HL-60 (cell line): ENCODE results near the gene OTOF.

ENCODE experiments used
- DNase-seq, 2 experiments: peaks; one replicate each; pipeline ENCODE4 v3.0.0-alpha.2; 2010 to 2020; ENCODE audit warnings: low read depth in 1 of 2, low spot score in 1 of 2
- H3K27ac ChIP-seq: fragments of 250-450 bp; sonication (Bioruptor Pico); replicated peaks from 2 replicates; pipeline ENCODE4 v1.5.1; 2020; ENCODE audit warnings: mild to moderate bottlenecking, moderate library complexity
- H3K27me3 ChIP-seq: fragments of 250-450 bp; sonication (Bioruptor Pico); 2 replicates; pipeline ENCODE4 v1.5.1; 2021; ENCODE audit warnings: mild to moderate bottlenecking, moderate library complexity; ENCODE audit not compliant: insufficient read depth, poor library complexity, severe bottlenecking
- H3K4me3 ChIP-seq: replicated peaks from 2 replicates; pipeline ENCODE4 v1.5.1; 2011; ENCODE audit warnings: mild to moderate bottlenecking, control low read depth, low read length; ENCODE audit not compliant: insufficient read depth
- GABPA ChIP-seq: IDR thresholded peaks from 2 replicates; pipeline ENCODE4 v1.6.1; 2012; ENCODE audit warnings: low read depth
- POLR2AphosphoS5 ChIP-seq: IDR thresholded peaks from 2 replicates; pipeline ENCODE4 v1.6.1; 2012; ENCODE audit warnings: low read depth
- SPI1 ChIP-seq: IDR thresholded peaks from 2 replicates; pipeline ENCODE4 v1.6.1; 2012; ENCODE audit warnings: low read depth, mild to moderate bottlenecking, borderline replicate concordance
- TF ChIP-seq, protein P1 (sequence below): IDR thresholded peaks from 2 replicates; pipeline ENCODE4 v1.6.1; 2012; ENCODE audit warnings: low read depth; ENCODE audit not compliant: insufficient replicate concordance
- TF ChIP-seq, protein P2 (sequence below): IDR thresholded peaks from one replicate; pipeline ENCODE4 v1.5.1; 2011; ENCODE audit warnings: low read length, control low read depth, inconsistent platforms; ENCODE audit not compliant: insufficient read depth

OTOF gene

DNA sequence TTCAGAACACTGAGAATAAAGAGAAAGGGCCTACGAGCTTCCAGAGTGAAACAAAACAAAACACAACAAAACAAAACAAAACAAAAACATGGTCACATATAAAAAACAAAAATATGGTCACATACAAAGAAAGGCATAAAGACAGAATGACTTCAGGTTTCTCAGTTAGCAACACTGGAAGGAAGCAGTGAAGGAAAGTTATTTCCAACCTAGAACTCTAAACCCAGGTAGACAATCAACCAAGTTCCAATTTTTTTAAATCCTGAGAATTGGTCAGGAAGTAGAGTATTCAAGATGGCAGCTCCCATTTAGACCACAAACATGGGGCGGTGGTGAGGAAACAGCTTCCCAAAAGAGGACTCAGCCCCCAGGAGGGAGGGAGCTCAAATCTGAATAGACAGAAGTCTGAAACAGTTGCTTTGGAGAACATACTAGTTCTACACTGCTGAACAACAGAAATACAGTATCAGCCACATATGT, 67.1 kb downstream of the OTOF start:
- DNase-seq: peak in 1 of 2 experiments; percentile 39
- Histone ChIP-seq H3K27ac (peak overlapping the region; percentile 37), H3K4me3 (no peak overlapping the region), H3K27me3 (no peaks in the 10 kb centered on the region)
- TF ChIP-seq, protein P1, sequence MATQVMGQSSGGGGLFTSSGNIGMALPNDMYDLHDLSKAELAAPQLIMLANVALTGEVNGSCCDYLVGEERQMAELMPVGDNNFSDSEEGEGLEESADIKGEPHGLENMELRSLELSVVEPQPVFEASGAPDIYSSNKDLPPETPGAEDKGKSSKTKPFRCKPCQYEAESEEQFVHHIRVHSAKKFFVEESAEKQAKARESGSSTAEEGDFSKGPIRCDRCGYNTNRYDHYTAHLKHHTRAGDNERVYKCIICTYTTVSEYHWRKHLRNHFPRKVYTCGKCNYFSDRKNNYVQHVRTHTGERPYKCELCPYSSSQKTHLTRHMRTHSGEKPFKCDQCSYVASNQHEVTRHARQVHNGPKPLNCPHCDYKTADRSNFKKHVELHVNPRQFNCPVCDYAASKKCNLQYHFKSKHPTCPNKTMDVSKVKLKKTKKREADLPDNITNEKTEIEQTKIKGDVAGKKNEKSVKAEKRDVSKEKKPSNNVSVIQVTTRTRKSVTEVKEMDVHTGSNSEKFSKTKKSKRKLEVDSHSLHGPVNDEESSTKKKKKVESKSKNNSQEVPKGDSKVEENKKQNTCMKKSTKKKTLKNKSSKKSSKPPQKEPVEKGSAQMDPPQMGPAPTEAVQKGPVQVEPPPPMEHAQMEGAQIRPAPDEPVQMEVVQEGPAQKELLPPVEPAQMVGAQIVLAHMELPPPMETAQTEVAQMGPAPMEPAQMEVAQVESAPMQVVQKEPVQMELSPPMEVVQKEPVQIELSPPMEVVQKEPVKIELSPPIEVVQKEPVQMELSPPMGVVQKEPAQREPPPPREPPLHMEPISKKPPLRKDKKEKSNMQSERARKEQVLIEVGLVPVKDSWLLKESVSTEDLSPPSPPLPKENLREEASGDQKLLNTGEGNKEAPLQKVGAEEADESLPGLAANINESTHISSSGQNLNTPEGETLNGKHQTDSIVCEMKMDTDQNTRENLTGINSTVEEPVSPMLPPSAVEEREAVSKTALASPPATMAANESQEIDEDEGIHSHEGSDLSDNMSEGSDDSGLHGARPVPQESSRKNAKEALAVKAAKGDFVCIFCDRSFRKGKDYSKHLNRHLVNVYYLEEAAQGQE: no peak
- no peak for TF ChIP-seq POLR2AphosphoS5

DNA sequence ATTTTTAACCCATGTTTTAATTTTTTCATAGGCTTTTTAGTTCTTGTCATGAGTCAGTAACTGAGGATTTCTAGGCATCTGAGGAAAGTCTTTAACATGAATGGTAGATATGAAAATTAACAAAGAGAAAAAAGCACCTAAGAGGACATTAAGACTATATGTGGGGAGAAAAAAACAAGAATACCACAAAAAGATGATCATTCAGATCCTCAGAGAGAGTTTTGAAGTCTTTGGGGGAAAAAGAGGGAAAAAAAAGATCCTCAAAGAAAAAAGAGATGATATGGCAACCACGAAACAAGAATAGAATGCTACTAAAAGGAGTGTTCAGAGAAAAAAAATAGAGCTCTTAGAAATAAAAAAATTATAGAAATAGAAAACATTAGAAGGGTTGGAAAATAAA, 68.1 kb downstream of the OTOF start:
- no peak overlapping the region for H3K27ac ChIP-seq
- H3K4me3 ChIP-seq: no peak overlapping the region
- TF ChIP-seq, protein P1: no peak
- no peak for TF ChIP-seq POLR2AphosphoS5
- no peak for TF ChIP-seq GABPA
- no peak for TF ChIP-seq SPI1
- TF ChIP-seq, protein P2, sequence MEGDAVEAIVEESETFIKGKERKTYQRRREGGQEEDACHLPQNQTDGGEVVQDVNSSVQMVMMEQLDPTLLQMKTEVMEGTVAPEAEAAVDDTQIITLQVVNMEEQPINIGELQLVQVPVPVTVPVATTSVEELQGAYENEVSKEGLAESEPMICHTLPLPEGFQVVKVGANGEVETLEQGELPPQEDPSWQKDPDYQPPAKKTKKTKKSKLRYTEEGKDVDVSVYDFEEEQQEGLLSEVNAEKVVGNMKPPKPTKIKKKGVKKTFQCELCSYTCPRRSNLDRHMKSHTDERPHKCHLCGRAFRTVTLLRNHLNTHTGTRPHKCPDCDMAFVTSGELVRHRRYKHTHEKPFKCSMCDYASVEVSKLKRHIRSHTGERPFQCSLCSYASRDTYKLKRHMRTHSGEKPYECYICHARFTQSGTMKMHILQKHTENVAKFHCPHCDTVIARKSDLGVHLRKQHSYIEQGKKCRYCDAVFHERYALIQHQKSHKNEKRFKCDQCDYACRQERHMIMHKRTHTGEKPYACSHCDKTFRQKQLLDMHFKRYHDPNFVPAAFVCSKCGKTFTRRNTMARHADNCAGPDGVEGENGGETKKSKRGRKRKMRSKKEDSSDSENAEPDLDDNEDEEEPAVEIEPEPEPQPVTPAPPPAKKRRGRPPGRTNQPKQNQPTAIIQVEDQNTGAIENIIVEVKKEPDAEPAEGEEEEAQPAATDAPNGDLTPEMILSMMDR: no peak

DNA sequence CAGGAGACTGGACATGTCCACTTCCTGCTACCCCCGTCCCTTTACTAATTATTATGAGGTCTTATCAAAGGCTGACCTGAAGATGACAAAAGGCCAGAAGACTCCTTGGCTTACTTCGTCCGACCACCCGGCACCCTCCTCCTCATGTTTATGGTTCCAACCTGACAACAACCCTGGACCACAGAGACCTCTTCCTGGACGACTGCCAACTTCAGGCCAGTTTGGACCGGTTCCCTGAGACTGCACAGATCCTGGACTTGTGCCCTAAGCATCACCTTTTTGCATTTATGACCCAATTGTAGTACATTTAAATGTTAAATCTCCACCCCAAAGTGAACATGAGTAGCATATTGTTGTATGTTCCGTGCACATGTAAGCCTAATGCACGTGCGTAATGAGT, 70.4 kb downstream of the OTOF start:
- no peaks in the 10 kb centered on the region for H3K27me3 ChIP-seq
- no peak for DNase-seq
- H3K27ac ChIP-seq: no peak overlapping the region
- H3K4me3 ChIP-seq: no peak overlapping the region
- TF ChIP-seq GABPA (no peak), POLR2AphosphoS5 (no peak), SPI1 (no peak)
- TF ChIP-seq, protein P2: no peak
- TF ChIP-seq, protein P1: no peak

More for the DNA sequence above, 68.1 kb downstream of the OTOF start:
- no peak for DNase-seq
- no peaks in the 10 kb centered on the region for H3K27me3 ChIP-seq
